Skeletal muscle tissue (tissue), 4 donors: Measurements from ENCODE around the gene ROBO4. TPM values are rescaled to one million over a fixed set of nuclear protein-coding genes. Genes with fewer than 3 reads are reported as not detected.

ENCODE experiments used
- H3K27ac ChIP-seq: one replicate; pipeline ENCODE4 v1.7.0; 2013; ENCODE audit warnings: mild to moderate bottlenecking, low read depth, low read length, inconsistent platforms
- H3K27me3 ChIP-seq, 3 donors: one replicate each; pipeline ENCODE4 v1.7.0; 2013; ENCODE audit warnings: low read length in 3 of 3; ENCODE audit not compliant: control insufficient read depth in 3 of 3, insufficient read depth in 3 of 3
- H3K36me3 ChIP-seq, 3 donors: one replicate each; pipeline ENCODE4 v1.7.0; 2013; ENCODE audit warnings: low read length in 3 of 3; ENCODE audit not compliant: control insufficient read depth in 3 of 3, insufficient read depth in 3 of 3
- H3K4me1 ChIP-seq, 3 donors: one replicate each; pipeline ENCODE4 v1.7.0; 2013; ENCODE audit warnings: low read length in 3 of 3, mild to moderate bottlenecking in 3 of 3; ENCODE audit not compliant: control insufficient read depth in 3 of 3, insufficient read depth in 3 of 3
- H3K4me3 ChIP-seq, 3 donors: one replicate each; pipeline ENCODE4 v1.7.0; 2013; ENCODE audit warnings: low read length in 3 of 3
- H3K9ac ChIP-seq, 3 donors: one replicate each; pipeline ENCODE4 v1.7.0; 2013; ENCODE audit warnings: low read length in 3 of 3, mild to moderate bottlenecking in 3 of 3, moderate library complexity in 2 of 3, low read depth in 1 of 3
- H3K9me3 ChIP-seq, 3 donors: one replicate each; pipeline ENCODE4 v1.7.0; 2013; ENCODE audit warnings: low read length in 3 of 3; ENCODE audit not compliant: control insufficient read depth in 3 of 3
- total RNA-seq: library from RNA; depleted of rRNA; stranded (reverse); fragments of >200 nt; gene quantifications from one replicate; pipeline ENCODE4 v1.2.3, GENCODE V29; 2014
- donor health status: Osteomylitis.

ROBO4 gene
- total RNA-seq, 1 donor from 2014 or later = 14.1 TPM

GRCh38 chr11:124868331-124869274 lies 29.1 kb downstream of the ROBO4 start:
- peaks cover 25 to 31% (median 26%) of the 10 kb centered on the region in 3 donors for H3K4me1 ChIP-seq
- H3K36me3 ChIP-seq = no peaks in the 10 kb centered on the region
- peaks cover 85 to 94% (median 90%) of the 10 kb centered on the region in 3 donors for H3K27me3 ChIP-seq
- H3K4me3 ChIP-seq = no peak overlapping the region
- H3K27ac ChIP-seq = no peak overlapping the region
- peaks cover 0 to 2% (median 0%) of the 10 kb centered on the region in 3 donors for H3K9me3 ChIP-seq
- no peak overlapping the region for H3K9ac ChIP-seq

- H3K9ac ChIP-seq = no peak overlapping the region
- no peaks in the 10 kb centered on the region for H3K36me3 ChIP-seq
- H3K27ac ChIP-seq = no peak overlapping the region
- H3K9me3 ChIP-seq = peaks cover 0 to 2% (median 0%) of the 10 kb centered on the region in 3 donors
- H3K27me3 ChIP-seq = peaks cover 85 to 94% (median 89%) of the 10 kb centered on the region in 3 donors
- H3K4me1 ChIP-seq = peaks cover 30 to 40% (median 32%) of the 10 kb centered on the region in 3 donors
- H3K4me3 ChIP-seq = no peak overlapping the region
Observed at GRCh38 chr11:124867700-124868099, 30.0 kb downstream of the ROBO4 start.

GRCh38 chr11:124865902-124866851 lies 31.5 kb downstream of the ROBO4 start:
- Histone ChIP-seq H3K9me3 (peaks cover 0 to 2% (median 0%) of the 10 kb centered on the region in 3 donors), H3K36me3 (no peaks in the 10 kb centered on the region), H3K4me3 (peak overlapping the region; percentile 38 to 49 (median 40)), H3K27me3 (peaks cover 94 to 98% (median 97%) of the 10 kb centered on the region in 3 donors), H3K4me1 (peaks cover 30 to 40% (median 32%) of the 10 kb centered on the region in 3 donors), H3K27ac (no peak overlapping the region), H3K9ac (no peak overlapping the region)

GRCh38 chr11:124865181-124865901 lies 32.3 kb downstream of the ROBO4 start, which contains the start of gene ROBO3:
Gene ROBO3, plus strand, starts transcription at chr11:124865432. Its CDS starts 146 bp downstream, at chr11:124865578.
- Histone ChIP-seq H3K4me3 (peak within 1 kb of the TSS; percentile 38 to 49 (median 40)), H3K4me1 (peaks cover 30 to 40% (median 32%) of the 10 kb centered on the region in 3 donors), H3K27ac (no peak within 1 kb of the TSS), H3K9me3 (peaks cover 0 to 2% (median 0%) of the 10 kb centered on the region in 3 donors), H3K36me3 (no peaks in the 10 kb centered on the region), H3K27me3 (peaks cover 92 to 97% (median 94%) of the 10 kb centered on the region in 3 donors), H3K9ac (no peak within 1 kb of the TSS)

GRCh38 chr11:124864892-124865180 lies 32.8 kb downstream of the ROBO4 start:
- H3K27ac ChIP-seq = no peak overlapping the region
- H3K27me3 ChIP-seq = peaks cover 87 to 92% (median 89%) of the 10 kb centered on the region in 3 donors

GRCh38 chr11:124864176-124864891 lies 33.3 kb downstream of the ROBO4 start:
- H3K4me3 ChIP-seq = no peak overlapping the region
- no peak overlapping the region for H3K27ac ChIP-seq
- H3K27me3 ChIP-seq = peaks cover 82 to 87% (median 84%) of the 10 kb centered on the region in 3 donors
- H3K36me3 ChIP-seq = no peaks in the 10 kb centered on the region
- H3K9ac ChIP-seq = no peak overlapping the region
- peaks cover 30 to 40% (median 32%) of the 10 kb centered on the region in 3 donors for H3K4me1 ChIP-seq
- peaks cover 0 to 2% (median 0%) of the 10 kb centered on the region in 3 donors for H3K9me3 ChIP-seq

More at GRCh38 chr11:124864892-124865180, 32.8 kb downstream of the ROBO4 start:
- peaks cover 0 to 2% (median 0%) of the 10 kb centered on the region in 3 donors for H3K9me3 ChIP-seq
- H3K4me3 ChIP-seq = peak overlapping the region in 2 of 3 donors; percentile 35 to 40
- no peak overlapping the region for H3K9ac ChIP-seq
- H3K36me3 ChIP-seq = no peaks in the 10 kb centered on the region
- H3K4me1 ChIP-seq = peaks cover 30 to 40% (median 32%) of the 10 kb centered on the region in 3 donors

- Histone ChIP-seq H3K9me3 (peaks cover 0 to 2% (median 0%) of the 10 kb centered on the region in 3 donors), H3K27me3 (peaks cover 77 to 82% (median 79%) of the 10 kb centered on the region in 3 donors), H3K4me1 (peaks cover 26 to 38% (median 31%) of the 10 kb centered on the region in 3 donors), H3K27ac (no peak overlapping the region), H3K9ac (no peak overlapping the region), H3K4me3 (peak overlapping the region in 1 of 3 donors; percentile 56), H3K36me3 (no peaks in the 10 kb centered on the region)
Observed at GRCh38 chr11:124863826-124864165, 33.9 kb downstream of the ROBO4 start.

- H3K9me3 ChIP-seq = peaks cover 0 to 2% (median 0%) of the 10 kb centered on the region in 3 donors
- peaks cover 71 to 79% (median 77%) of the 10 kb centered on the region in 3 donors for H3K27me3 ChIP-seq
- peak overlapping the region; percentile 54 to 60 (median 56) for H3K4me3 ChIP-seq
- no peaks in the 10 kb centered on the region for H3K36me3 ChIP-seq
- H3K27ac ChIP-seq = no peak overlapping the region
- no peak overlapping the region for H3K9ac ChIP-seq
- H3K4me1 ChIP-seq = peaks cover 23 to 37% (median 28%) of the 10 kb centered on the region in 3 donors
Observed at GRCh38 chr11:124863137-124863825, 34.4 kb downstream of the ROBO4 start.
